SK-N-SH (cell line): ENCODE measurements around the gene CHCHD2.
"Not testable (repeated sequence)": the region's sequence is repeated elsewhere in the genome, so short reads cannot be mapped to it uniquely, and the experiment has no call there.

Source experiments
- EP300 ChIP-seq, 2 experiments: IDR thresholded peaks; 2 replicates each; pipeline versions ENCODE4 v1.4.0 to v1.6.1; 2012; ENCODE audit warnings: borderline replicate concordance in 1 of 2, low read depth in 1 of 2, low read length in 1 of 2
- EZH2phosphoT487 ChIP-seq: fragments of 200-600 bp; sonication (generic); IDR thresholded peaks from 2 replicates; pipeline ENCODE4 v1.6.1; 2017; ENCODE audit warnings: low read depth, mixed run types, mild to moderate bottlenecking, antibody characterized with exemption, moderate library complexity, borderline replicate concordance
- FOSL2 ChIP-seq: IDR thresholded peaks from 2 replicates; pipeline ENCODE4 v1.4.0; 2012; ENCODE audit warnings: low read depth, mild to moderate bottlenecking, moderate library complexity, borderline replicate concordance
- FOXM1 ChIP-seq: IDR thresholded peaks from 2 replicates; pipeline ENCODE4 v1.4.0; 2012; ENCODE audit warnings: low read depth, mild to moderate bottlenecking
- GATA2 ChIP-seq: sonication (generic); formaldehyde crosslinking; IDR thresholded peaks from 2 replicates; pipeline ENCODE4 v1.5.0; 2020; ENCODE audit warnings: mild to moderate bottlenecking, missing genetic modification reagents
- RFX5 ChIP-seq: IDR thresholded peaks from 2 replicates; pipeline ENCODE4 v1.6.1; 2012; ENCODE audit warnings: mild to moderate bottlenecking, improper control_type of control experiment, low read length
- YY1 ChIP-seq: IDR thresholded peaks from 2 replicates; pipeline ENCODE4 v1.4.0; 2012; ENCODE audit warnings: low read depth, mild to moderate bottlenecking
- TF ChIP-seq, protein P1 (sequence below): fragments of 200-600 bp; sonication (generic); IDR thresholded peaks from 2 replicates; pipeline ENCODE4 v1.6.1; 2017; ENCODE audit warnings: antibody characterized with exemption, mild to moderate bottlenecking, moderate library complexity
- TF ChIP-seq, protein P2 (sequence below): IDR thresholded peaks from 2 replicates; pipeline ENCODE4 v1.4.0; 2012; ENCODE audit warnings: low read depth, borderline replicate concordance

DNA sequence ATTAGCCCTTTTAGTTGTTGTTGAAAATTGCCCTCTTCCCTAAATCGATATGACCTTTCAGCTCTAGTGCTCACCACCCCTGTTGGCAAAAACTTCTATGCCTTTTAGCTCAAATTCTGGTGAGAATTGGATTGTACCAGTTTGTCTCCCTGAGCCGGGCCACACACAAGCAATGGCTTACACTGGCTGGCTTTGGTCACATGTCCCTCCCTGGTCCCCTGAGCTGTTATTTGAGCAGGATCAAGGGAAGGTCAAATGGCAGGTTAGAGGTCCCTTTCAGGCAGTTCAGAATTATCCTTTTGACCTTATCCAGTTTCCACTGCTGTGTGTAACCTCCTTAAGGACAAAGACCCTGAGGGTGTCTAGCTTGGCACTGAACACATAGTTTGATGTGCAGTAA lies 24.8 kb upstream of the CHCHD2 start:
- TF ChIP-seq EZH2phosphoT487; FOSL2; EP300 (IDR thresholded peaks at IDR 0.05; ENCODE audit: borderline replicate concordance in 1 of 2, low read depth in 1 of 2, low read length in 1 of 2); GATA2 (CRISPR knock-in tag); RFX5; FOXM1; YY1: not testable (repeated sequence)
- TF ChIP-seq, protein P1, sequence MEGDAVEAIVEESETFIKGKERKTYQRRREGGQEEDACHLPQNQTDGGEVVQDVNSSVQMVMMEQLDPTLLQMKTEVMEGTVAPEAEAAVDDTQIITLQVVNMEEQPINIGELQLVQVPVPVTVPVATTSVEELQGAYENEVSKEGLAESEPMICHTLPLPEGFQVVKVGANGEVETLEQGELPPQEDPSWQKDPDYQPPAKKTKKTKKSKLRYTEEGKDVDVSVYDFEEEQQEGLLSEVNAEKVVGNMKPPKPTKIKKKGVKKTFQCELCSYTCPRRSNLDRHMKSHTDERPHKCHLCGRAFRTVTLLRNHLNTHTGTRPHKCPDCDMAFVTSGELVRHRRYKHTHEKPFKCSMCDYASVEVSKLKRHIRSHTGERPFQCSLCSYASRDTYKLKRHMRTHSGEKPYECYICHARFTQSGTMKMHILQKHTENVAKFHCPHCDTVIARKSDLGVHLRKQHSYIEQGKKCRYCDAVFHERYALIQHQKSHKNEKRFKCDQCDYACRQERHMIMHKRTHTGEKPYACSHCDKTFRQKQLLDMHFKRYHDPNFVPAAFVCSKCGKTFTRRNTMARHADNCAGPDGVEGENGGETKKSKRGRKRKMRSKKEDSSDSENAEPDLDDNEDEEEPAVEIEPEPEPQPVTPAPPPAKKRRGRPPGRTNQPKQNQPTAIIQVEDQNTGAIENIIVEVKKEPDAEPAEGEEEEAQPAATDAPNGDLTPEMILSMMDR = not testable (repeated sequence)
- TF ChIP-seq, protein P2, sequence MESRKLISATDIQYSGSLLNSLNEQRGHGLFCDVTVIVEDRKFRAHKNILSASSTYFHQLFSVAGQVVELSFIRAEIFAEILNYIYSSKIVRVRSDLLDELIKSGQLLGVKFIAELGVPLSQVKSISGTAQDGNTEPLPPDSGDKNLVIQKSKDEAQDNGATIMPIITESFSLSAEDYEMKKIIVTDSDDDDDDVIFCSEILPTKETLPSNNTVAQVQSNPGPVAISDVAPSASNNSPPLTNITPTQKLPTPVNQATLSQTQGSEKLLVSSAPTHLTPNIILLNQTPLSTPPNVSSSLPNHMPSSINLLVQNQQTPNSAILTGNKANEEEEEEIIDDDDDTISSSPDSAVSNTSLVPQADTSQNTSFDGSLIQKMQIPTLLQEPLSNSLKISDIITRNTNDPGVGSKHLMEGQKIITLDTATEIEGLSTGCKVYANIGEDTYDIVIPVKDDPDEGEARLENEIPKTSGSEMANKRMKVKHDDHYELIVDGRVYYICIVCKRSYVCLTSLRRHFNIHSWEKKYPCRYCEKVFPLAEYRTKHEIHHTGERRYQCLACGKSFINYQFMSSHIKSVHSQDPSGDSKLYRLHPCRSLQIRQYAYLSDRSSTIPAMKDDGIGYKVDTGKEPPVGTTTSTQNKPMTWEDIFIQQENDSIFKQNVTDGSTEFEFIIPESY = not testable (repeated sequence)
